ENCODE data around the gene SLC23A1.
"Not testable (repeated sequence)": the region's sequence is repeated elsewhere in the genome, so short reads cannot be mapped to it uniquely, and the experiment has no call there.

The SLC23A1 gene

DNA sequence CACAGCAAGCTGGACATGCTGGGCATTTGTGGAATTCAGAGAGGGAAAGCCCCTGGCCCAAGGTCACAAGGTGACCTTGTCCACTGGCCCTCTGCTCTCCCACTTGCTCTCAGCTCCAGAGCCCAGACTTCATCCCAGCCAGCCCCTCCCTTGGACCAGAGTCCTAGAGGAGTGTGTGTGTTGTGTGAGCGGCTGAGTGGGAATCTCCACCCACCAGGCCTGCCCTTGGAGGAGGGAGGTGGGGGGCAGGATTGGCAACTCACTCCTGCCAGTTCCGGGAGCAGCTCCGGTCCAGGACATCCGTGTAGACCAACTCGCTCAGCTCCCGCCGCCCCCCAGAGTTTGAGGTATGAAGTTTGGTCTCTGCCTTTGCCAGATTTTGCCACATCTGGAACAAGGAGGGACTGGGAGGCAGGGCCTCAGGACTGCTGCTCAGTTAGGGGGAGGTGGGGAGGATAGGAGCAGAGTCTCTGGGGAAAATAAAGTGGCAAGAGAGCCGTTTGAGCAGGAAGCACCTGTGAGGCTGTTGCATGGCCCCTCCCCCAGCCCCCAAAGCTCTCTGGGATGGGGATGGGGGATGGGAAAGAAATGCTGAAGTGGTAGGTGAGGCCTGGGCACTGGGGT, 5.2 kb upstream of the SLC23A1 start:
- DNase-seq: no peak

DNA sequence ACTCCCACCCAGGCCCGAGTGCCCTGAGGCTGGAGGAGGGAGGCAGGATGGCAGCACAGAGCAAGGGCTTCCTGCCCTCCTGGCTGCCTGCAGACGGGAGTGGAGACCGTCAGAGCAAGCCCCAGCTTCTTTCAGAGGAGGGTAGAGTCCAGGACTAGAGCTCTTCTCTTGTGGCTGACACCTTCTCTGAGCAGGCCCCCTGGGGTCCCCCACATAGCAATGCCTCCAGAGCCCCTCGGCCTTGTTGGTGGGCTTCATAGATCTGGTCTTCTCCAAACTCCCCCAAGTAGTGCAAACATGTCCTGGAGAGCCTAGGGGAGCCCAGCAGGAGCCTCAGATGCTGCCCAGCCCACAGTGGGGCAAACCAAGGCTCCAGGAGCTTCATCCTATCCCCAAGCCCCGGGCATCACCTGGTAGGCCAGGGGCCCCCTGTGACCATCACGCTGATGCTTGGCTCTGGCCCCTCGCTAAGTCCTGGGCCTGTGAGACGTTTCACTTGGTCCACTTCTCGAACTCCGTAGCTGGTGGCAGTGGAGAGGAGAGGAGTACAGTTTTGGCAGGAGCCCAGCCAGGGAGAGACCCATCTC, 4.6 kb upstream of the SLC23A1 start:
- no peak for DNase-seq

DNA sequence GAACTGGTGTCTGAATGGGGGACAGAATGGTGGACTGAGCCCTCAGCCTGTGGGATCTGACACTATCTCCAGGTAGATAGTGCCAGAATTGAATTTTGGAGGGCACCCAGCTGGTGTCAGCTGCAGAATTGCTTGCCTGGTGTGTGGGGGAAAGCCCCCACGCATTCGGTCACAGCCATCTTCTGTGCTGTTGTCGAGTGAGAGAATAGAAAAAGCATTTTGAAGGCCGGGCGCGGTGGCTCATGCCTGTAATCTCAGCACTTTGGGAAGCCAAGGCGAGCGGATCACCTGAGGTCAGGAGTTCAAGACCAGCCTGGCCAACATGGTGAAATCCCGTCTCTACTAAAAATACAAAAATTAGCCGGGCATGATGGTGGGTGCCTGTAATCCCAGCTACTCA, 3.9 kb upstream of the SLC23A1 start:
- not testable (repeated sequence) for DNase-seq

DNA sequence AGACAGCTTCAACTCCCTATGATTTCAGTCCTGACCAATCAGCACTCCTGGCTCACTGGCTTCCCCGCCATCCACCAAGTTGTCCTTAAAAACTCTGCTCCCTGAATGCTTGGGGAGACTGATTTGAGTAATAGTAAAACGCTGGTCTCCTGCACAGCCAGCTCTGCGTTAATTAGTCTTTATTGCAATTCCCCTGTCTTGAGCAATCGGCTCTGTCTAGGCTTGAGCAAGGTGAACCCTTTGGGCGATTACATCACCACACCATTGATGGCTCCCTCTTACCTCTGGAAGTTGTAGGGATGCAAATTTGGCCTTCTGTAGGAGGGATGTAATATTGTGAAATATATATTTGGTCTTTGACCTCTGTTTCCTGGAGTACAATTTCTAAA, 2.9 kb upstream of the SLC23A1 start:
- DNase-seq: no peak

DNA sequence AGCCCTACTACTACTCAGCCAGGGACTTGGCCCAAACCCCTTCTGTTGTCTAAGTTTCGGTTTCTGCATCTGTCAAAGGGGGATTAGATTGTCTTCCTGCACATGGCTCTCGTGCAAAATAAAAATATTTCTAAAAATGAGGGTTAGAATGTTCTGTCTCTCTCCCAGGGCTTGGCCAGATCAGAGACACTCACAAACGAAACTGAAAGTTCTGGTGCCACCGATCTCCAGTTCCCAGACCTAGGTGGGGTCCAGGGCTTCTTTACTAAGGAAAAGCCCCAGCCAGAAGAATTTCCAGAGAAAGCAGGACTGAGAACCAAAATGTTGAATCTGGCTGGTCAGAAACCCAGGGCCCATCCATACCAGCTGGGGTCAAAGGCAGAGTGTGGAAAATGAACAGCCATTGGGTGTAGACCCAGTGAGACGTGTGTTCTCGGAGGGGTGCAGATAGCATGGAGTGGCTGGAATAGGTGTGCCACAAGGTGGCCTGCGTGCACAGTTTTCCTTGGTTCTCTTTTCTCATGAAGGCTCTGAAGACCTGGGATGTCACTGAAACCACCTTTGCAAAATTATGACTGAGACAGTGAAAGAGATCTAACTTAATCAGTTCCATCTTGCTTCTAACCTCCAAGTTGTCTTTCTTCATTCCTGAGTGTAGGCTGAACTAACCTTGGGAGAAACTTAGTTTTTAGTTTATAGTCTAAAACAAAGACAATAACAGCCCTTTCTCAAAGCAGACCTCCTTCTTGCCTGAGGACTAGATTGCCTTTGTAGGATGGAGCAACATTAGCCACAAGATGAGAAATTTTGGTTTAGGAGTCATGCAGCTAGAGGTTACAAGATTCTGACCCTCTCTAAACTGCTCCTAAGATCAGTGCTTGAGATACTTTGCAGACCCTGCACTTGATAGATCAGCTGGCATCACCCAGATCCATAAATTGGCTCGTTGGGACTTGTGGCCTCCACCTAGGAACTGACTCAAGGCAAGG, 2.3 kb upstream of the SLC23A1 start:
- peak; percentile 53 for DNase-seq

DNA sequence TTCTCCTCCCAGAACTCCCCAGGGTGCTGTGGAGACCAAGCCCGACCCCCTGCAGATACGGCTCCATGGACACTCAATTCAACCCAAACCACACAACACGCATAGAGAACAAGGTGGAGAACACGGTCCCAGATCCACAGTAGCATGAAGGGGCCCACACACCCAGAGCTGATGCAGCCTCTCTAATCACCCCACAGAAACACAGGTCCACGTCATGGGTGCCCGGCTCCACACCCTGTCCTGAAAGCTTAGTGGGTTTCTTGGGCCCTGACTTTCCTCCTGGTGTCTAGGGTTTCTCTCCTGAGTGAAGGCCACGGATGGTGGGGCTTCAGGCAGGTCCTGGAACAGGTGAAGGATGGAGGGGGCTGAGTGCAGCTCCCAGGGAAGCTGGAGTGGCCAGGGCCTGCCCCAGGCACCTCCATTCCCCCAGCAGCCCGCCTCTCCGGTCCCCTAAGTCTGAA, 1.5 kb upstream of the SLC23A1 start:
- DNase-seq: no peak

DNA sequence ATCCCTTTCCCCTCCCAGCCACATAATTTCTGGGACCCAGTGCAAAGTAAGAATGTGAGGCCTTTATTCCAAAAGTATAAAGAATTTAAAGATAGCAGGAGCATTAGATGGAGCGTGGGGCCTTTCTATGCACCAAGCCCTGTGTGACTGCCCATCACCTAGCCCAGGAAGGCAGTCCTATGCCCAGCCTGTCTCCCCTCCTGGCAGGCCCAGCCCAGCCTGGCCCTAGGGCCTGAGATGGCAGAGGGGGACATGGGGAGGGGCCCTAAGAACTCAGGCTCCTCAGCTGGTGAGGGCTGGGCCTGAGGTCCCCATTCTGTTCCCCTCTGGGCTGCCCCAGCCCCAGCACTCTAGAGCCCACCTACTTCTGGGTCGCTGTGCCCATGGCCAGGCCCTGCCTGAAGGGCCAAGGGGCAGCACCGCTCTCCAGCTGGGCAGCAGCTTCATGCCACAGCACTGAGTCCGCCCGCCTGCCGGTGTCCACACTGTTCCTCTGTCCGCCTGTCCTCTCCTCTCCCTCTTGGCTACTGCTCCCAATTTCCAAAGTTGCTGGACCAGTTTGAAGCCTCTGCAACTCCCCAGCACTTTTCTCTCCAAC, 995 bp upstream of the SLC23A1 start:
- no peak for DNase-seq

DNA sequence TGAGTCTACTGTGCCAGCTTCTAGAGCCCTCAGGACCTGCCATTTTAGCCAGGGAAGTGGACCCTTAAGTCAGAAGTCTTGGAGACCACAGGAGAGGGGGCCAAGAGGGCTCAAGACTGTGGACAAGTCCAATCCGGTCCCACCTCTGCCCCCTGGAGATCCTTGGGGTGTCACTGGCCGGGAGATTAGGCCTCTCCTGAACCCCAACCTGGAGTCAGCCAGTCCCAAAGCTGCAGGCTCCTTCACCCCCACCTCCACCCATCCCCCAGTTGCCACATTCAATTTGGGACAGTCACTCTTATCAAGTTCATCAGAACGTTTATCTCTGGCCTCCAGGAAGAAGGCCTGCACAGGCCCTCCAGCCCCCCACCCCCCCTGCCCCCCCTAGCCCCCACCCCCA, 290 bp downstream of the SLC23A1 start:
- DNase-seq: no peak

DNA sequence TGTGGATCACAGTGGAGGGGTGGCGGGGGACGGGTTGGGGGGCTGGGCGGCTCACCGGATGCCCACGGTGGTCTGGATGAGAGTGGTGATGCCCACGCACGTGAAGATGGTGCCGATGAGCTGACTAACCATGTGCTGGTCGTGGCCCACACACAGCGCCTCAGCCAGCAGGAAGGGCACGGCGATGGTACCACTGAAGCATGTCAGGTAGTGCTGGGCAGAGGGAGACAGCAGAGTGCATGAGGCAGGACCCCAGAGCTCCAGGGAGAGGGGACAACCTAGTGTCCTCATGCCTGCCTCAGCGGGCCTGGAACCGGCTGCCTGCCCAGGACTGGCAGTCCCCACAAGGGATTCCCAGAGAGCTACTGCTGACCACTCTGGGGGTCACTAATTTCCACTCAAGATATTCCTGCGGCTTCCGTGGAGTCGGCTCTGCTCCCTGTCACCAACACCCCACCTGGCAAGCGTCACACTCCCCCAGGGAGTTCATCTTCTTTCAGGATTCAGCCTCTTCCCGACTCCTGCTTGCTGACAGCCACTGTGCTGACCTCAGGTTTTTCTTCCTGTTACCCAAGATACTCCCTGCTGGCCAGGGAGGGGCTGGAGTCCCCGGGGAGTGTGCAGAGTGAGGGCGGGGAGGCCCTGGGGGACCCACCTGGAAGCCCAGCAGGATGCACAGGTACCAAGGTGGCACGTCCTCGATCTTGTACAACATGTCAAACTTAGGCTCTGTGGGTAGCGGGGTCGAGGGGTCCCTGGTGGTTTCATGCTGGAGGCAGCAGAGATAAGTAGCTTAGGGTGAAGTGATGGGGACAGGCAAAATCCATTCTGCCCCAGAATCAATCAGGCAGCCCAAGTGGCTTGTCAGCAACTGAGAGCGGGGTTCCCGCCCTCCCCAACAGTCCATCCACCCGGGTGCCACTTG, 998 bp downstream of the SLC23A1 start:
- DNase-seq: no peak

DNA sequence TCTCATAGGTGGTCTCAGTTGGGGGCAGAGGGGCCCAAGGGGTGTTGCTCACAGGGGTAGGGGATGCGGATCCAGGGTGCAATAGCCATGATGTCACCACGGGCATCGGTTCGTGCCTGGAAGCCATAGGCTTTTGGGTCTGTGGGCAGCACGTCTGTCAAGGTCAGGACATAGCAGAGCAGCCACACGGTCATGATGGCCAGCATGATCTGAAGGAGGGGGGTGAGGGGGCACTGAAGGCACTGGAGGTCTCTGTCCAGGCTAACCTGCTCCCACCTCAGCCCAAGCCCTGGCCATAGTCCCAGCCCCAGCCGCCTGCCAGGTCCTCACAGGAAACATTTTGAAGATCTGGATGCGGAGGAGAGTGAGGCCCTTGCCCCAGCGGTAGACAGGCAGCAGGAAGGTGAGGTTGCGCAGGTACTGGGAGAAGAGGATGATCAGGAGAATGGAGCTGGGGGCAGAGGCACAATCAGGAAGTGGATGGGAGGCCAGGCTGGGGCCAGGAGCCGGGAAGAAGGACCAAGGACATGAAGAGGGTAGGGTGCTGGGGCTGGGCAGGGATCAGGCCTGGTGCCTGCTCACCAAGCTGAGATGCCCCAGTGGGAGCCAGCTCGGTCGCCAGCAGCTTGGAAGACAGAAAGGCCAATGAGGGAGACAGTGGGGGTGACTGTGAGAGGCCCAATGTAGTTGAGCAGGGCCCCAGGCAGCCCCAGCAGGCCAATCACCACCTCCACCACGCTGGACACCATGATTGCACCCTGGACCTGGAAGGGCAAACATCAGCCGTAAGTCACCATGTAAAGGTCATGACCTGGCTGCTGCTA, 3.3 kb downstream of the SLC23A1 start:
- no peak for DNase-seq

DNA sequence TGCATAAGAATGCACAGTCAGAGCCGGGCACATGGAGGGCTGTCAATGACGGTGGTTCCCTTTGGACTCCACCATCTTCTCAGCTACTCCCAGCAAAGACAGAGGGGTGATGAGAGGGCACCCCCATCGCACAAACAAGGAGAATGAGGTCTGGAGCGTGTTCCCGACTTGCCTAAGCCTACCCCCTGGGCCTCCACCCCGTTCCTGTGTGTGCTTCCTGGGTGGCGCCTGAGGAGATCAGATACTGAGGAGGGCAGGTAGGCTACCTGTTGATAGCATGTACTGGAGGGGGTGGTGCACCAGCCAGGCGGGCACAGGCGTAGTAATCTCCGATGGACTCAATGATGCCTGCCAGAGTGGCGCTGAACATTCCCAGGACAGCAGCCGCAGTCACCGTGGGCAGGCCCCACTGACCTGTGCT, 4.1 kb downstream of the SLC23A1 start:
- no peak for DNase-seq

DNA sequence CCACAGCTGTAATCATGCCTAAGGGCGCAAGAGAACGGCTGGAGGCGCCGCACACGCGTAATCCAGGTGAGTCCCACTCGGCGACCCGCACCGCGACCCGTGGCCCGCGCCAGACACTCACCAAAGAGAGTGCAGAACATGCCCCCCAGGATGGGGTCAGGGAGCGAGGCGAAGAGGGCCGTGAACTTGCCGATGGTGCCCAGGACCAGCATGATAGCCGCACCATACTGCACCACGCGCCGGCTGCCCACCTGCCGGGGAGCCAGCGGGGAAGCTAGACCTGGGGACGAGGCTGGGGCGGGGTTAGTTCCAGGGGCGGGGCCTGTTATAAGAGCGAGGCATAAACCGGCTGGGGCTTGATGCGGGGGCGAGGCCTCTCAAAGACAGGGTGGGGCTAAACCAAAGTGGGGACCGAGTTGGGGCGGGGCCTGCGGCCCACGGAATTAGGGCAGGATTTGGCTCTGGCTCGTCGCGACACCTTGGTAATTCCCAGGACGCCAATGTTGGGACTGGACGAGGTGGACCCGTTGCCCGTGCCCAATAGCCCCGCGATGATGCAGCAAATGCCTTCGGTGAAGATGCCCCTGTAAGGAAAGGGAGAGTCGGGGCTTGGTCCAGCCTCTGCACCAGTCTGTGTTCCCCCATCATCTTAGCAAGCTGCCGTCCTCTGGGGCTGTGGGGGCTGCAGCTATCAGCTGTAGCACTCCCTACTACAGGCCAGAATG, 4.8 kb downstream of the SLC23A1 start:
- DNase-seq: no peak

DNA sequence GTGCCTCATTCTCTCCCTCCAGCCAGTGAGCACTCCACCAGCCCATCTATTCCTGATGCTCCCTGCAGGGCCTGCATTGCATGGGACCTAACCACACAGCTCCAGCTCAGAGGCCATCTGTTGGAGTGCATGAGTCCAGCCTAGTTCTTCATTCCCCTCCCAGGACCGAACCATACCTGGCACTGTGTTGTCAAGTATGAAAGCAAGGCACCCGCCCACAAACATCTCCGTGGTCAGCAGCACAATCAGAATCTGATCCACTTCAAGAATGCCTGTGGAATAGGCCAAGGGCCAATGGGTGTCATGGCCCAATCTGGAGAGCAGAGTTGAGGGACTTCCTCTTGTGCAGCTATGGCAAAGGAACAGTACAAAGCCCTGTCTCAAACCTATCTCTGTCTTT, 5.9 kb downstream of the SLC23A1 start:
- no peak for DNase-seq

DNA sequence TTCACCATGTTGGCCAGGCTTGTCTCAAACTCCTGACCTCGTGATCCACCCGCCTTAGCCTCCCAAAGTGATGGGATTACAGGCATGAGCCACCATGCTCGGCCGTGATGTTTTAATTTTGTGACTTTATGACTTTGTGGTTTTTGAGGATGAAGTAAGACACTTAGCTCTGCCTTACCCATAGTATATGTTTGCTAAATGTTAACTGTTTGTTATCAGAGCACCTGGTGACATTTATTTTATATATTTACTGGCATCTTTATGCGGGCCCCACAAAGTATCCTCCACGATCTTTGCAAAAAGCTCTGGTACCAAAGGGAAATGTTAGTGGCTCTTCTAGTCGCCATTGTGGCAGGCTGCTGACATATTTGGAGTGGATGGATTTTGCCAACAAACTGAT, 6.7 kb downstream of the SLC23A1 start:
- DNase-seq: no peak

DNA sequence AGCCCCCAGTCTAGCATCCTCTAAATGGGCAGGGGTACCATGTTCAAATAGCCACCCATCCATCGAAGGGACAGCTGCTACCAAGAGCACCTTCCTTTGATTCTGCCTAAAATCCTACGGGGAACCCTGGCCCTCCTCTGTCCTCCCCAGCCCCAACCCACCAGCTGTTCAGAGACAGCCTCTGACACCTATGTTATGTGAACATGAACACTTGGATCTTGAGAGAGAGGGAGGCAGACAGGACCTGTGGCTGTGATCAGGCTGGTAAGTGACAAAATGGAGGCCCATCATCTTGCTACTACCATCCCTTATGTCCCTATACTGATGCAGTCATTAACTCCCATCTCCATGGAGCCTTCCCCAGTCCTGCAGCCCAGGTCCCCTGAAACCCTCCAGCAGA, 8.2 kb downstream of the SLC23A1 start:
- no peak for DNase-seq

DNA sequence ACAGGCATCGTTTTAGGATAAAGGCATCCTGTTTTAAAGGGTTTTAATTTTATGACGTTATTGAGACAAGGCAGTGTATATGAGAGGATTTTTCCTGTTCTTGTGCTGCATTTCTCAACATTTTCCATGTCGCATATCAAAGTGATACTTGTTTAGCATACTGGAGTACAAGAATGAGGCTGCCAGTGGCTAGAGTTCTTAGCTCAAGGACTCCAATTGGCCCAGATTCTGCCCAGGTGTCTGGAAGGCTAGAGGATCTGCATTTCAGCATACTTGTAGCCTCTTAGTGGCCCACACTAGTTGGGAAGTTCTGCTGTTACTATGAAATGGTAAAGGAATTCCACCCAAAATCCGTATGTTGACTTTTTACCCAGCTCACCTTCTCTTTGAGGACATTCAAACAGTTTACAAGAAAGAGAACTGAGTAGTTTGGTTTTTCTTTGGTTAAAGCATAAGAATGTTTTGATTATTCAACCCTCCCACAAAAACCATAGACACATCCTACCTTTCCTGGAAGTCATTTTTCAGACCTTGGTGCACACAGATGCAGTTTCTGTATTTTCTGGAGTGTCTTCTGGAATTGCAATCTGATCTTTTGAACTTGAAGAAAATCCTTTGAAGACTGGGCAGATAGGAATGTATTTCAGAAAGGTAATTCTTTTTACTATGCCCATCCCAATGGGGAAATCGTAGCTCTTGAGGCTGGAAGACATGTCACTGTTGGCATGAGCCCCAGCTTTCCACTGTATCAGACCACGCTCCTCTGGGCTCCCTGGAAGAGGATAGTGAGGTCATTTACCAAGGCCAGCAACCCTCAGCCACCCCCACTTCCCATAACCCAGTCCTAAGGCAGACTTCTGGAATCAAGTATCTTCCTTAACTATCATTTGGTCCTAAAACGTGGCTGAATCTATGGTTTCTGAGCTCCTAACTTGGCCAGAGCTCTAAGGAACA, 11.3 kb downstream of the SLC23A1 start:
- no peak for DNase-seq

DNA sequence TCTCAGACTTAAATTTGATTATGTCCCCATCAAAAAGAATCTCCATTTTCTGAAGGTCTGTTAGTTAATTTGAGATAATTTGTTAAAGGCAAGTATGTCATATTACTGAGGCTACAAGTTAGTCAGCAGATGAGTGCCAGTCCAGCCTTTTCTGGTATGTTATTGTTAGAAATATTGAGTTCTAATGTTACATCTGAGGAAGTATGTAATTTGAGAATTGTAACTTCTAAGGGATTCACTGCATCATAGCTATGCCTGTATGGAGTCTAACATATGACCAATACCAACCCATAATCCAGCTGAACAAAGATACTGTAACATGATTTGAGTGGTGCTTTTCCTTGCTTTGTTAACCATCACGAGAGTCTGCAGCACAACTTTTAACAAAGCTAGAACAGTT, 13.9 kb downstream of the SLC23A1 start:
- DNase-seq: no peak

DNA sequence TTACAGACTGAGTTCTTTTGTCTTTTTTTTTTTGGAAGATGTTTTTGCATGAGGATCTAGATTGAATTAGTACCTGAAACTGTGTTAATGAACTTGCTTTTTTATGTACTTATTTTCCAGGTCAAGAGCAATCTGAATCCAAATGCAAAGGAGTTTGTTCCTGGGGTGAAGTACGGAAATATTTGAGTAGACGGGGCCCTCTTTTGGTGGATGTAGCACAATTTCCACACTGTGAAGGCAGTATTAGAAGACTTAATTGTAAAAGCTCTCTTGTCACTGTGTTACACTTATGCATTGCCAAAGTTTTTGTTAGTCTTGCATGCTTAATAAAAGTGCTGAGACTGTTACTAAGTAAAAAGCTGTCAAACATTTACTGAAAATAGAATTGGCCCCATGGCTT, 14.5 kb downstream of the SLC23A1 start:
- DNase-seq: no peak

DNA sequence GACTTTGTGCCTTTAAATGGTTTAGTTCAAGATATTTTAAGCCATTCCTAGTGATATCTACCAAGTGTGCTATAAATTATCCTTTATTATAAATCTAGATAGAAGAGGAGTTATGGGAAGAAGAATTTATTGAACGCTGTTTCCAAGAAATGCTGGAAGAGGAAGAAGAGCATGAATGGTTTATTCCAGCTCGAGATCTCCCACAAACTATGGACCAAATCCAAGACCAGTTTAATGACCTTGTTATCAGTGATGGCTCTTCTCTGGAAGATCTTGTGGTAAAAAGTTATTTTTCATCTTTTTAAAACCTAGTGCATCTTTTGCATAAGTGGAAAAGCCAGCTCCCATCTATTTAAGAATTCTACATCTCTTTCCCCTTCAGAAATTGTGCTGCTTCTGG, 18.6 kb downstream of the SLC23A1 start:
- DNase-seq: no peak

DNA sequence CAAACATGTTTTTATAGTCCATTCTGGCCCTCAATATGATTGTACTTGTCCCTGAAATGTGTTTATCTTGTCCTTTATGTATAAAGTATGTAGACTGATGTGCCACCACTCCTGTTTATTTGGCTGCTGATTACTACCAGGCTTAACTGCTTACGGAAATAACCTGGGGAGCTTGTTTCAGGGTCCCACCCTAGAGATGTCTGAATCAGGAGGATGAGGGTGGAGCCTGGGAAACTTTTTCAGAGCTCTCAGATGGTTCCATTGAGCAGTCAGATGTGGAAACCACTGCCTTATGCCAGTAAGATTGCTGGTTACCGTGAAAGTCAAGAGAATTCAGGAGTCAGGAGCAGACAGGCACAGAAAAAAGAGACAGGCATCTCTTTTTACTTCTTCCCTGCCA, 19.2 kb downstream of the SLC23A1 start:
- DNase-seq: no peak

All from NCI-H2029 treated with DMSO at 0.1 percent for 48 hours (cell line).